Astrocyte of the cerebellum (primary cell): ENCODE data around the gene TMEM258.

Experiments used
- DNase-seq: peaks from one replicate; pipeline ENCODE4 v3.0.0-alpha.2; 2011; ENCODE audit warnings: low read depth
- H3K4me3 ChIP-seq: 2 replicates; pipeline ENCODE4 v1.5.1; 2011; ENCODE audit warnings: mild to moderate bottlenecking, low read depth, low read length, moderate library complexity
- CTCF ChIP-seq: IDR thresholded peaks from 2 replicates; pipeline ENCODE4 v1.5.1; 2012; ENCODE audit warnings: low read length, low read depth, moderate library complexity, mild to moderate bottlenecking; ENCODE audit errors: missing control alignments
- in situ Hi-C: cut with HindIII; loops from 2 replicates; pipeline ENCODE4 v1.10.0; 2017; ENCODE audit warnings: low sequenced_read_pairs

Gene TMEM258

GRCh38 chr11:61760946-61761345 lies 31.5 kb downstream of the TMEM258 start:
- no peak for TF ChIP-seq CTCF
- DNase-seq: no peak
- in situ Hi-C loops: no loop called here
- H3K4me3 ChIP-seq: no peak overlapping the region

GRCh38 chr11:61757213-61757862 lies 35.1 kb downstream of the TMEM258 start:
- no peak for TF ChIP-seq CTCF
- H3K4me3 ChIP-seq: no peak overlapping the region
- no peak for DNase-seq
- in situ Hi-C loops: no loop called here

- TF ChIP-seq CTCF: no peak
- DNase-seq: no peak
- H3K4me3 ChIP-seq: no peak overlapping the region
- in situ Hi-C loops: no loop called here
Observed at GRCh38 chr11:61756452-61757212, 35.8 kb downstream of the TMEM258 start.

- TF ChIP-seq CTCF: no peak
Observed at GRCh38 chr11:61756147-61756451, 36.3 kb downstream of the TMEM258 start.

GRCh38 chr11:61754534-61755482 lies 37.6 kb downstream of the TMEM258 start:
- no peak for DNase-seq
- H3K4me3 ChIP-seq: no peak overlapping the region
- TF ChIP-seq CTCF: no peak
- in situ Hi-C loops: no loop called here

More at GRCh38 chr11:61756147-61756451, 36.3 kb downstream of the TMEM258 start:
- DNase-seq: no peak
- no peak overlapping the region for H3K4me3 ChIP-seq
- in situ Hi-C loops: no loop called here

- TF ChIP-seq CTCF: no peak
- H3K4me3 ChIP-seq: no peak overlapping the region
- in situ Hi-C loops: no loop called here
- no peak for DNase-seq
Observed at GRCh38 chr11:61753672-61754071, 38.7 kb downstream of the TMEM258 start.
